COLO668 (cell line): ENCODE results near the gene FNDC1.

Experiments used
- DNase-seq: peaks from one replicate; lab custom pipeline; 2025; ENCODE audit not compliant: unreplicated experiment; lab: John Stamatoyannopoulos, UW

FNDC1 gene

GRCh38 chr6:159305159-159305558 lies 136.0 kb downstream of the FNDC1 start:
- no peak for DNase-seq

DNA sequence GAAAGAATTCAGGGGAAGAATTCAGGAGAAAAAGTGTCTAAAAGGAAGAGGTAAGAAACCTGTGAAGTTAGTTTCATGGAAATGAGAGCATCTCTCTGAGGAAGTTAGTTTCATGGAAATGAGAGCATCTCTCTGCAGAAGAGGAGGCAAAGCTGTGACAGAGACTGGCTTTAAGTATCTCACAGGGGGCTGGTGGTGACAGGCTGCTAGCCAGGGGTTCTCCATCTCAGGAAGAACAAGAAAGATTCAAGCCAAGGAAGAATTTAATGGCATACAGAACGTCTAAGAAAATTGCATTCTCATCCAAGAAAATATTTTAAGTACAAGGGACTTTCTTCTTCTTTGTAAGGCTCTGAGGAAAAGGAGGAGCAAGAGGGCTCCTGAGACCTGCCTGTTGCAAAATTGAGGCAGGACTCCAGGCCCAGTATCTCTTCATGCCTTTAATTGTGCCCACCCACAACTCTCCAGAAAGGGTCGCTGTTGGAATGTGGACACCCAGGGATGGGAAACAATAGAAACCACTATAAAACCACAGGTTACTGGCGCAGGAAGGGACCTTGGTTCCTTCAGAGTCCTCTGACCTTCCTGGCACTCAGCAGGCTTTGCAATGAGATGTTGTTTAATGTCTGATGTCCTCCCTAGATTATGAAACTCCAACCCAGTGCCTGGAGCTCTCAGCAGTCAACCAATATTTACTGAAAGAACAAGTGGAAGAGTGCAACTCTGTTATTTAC lies 136.8 kb downstream of the FNDC1 start:
- DNase-seq = no peak

GRCh38 chr6:159307246-159307790 lies 138.1 kb downstream of the FNDC1 start:
- no peak for DNase-seq

DNA sequence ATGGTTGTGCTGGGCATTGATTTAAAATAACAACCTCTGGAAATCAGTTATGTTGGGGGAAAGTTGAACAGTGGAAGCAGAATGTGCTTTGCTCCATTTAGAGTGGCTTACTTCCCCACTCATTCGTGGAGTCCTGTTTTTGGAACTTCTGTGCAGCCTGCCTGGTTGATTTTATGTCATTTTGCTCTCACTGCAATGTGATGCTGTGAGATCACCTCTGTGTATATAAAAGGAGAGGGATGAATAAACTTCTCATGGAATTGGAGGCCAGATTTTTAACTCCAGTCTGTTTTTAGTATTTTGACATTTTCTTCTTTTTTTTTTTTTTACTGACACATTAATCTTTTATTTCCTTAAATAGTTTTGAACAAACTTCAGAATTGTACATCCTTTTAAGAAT lies 139.0 kb downstream of the FNDC1 start:
- no peak for DNase-seq

GRCh38 chr6:159309723-159310122 lies 140.5 kb downstream of the FNDC1 start:
- no peak for DNase-seq

DNA sequence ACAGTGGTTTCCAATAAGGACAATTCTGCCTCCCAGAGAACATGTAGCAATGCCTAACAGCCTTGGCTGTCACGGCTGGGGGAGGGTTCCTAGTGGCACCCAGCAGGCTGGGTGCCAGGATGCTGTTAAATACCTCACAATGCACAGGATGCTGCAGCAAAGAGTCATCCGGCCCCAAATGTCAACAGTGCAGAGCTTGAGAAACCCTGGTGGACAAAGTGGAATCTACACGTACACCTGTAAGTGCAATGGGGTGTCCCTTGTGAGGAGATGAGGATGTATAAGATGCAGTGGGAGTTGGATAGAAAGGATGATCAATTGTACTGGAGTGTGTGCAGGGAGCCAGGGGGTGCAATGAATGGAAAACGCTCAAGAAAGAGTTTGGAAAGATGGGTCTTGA lies 142.4 kb downstream of the FNDC1 start:
- no peak for DNase-seq

GRCh38 chr6:159312206-159312605 lies 143.0 kb downstream of the FNDC1 start:
- DNase-seq = no peak

DNA sequence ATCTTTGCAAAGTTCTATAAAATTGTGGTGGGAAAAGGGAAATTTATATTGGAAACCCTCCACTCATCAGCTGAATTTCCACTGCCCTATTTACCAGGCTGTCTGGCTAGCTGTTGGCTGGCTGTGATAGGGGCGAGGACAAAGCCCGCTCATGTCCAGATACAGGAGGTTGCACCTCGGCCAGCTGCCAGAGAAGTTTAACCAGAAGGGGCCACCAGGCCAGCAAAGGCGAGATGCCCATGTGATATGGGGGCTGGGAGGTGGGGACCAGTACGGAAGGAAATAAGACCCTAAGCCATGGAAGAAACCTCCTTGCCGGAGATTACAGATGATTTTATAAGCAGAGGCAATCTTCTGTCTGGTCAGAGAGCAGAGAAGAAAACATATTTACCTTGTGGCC lies 143.8 kb downstream of the FNDC1 start:
- no peak for DNase-seq

- DNase-seq = no peak
These were observed 146.4 kb downstream of the FNDC1 start for GRCh38 chr6:159315562-159315961.

DNA sequence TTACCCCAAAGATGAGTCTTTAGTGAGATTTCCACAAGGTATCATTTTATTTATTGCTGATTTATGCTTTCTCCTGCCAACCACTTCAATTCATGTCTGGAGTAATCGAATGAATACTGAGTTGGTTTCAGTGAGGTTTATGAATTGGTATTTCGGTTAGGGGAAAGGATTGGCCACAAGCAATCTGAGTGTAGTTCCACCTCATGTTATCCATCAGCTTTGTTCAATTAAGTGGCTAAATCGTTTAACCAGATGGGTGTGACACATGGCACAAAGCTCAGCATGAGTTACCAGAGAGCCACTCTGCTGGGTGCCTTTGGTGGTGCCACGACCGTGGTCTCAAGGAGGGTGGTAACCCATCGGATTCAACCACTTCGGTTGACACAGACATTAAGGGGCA lies 148.2 kb downstream of the FNDC1 start:
- DNase-seq = no peak

DNA sequence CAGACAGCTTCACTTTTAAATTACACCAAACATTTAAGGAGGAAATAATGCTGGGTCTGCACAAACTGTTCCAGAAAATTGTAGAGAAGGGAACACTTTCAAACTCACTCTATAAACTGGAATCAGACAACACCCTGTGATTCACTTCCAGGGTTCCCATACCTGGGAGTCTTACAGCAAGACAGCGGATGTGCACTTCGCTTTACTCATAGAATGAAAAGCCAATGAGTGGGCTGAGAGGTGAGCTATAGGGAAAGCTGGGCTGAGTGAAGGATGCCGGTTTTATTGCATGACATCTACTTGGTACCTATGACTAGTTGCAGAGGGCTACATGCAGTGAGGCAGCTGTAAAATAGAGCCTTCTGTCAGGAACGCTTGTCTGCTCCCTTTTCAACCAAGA lies 152.1 kb downstream of the FNDC1 start:
- DNase-seq = no peak
